ENCODE results near the gene SPATA32.
"Not testable (repeated sequence)": the region's sequence is repeated elsewhere in the genome, so short reads cannot be mapped to it uniquely, and the experiment has no call there.

DNA sequence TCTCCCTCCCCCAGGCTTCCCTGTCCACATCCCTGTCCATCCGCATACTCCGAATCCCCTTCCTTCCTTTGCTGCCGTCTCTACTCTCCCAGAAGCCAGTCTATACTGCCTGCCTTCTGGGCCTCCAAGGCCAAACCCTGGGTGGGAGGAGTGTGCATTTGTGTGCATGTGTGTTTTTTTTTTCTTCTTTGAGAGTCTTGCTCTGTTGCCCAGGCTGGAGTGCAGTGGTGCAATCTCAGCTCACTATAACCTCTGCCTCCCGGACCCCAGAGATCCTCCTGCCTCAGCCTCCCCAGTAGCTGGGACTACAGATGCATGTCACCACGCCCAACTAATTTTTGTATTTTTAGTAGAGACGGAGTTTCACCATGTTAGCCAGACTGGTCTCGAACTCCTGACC, 8.7 kb downstream of the SPATA32 start:
- TF ChIP-seq, protein P1, sequence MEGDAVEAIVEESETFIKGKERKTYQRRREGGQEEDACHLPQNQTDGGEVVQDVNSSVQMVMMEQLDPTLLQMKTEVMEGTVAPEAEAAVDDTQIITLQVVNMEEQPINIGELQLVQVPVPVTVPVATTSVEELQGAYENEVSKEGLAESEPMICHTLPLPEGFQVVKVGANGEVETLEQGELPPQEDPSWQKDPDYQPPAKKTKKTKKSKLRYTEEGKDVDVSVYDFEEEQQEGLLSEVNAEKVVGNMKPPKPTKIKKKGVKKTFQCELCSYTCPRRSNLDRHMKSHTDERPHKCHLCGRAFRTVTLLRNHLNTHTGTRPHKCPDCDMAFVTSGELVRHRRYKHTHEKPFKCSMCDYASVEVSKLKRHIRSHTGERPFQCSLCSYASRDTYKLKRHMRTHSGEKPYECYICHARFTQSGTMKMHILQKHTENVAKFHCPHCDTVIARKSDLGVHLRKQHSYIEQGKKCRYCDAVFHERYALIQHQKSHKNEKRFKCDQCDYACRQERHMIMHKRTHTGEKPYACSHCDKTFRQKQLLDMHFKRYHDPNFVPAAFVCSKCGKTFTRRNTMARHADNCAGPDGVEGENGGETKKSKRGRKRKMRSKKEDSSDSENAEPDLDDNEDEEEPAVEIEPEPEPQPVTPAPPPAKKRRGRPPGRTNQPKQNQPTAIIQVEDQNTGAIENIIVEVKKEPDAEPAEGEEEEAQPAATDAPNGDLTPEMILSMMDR (IDR thresholded peaks at IDR 0.05), result not testable (repeated sequence)
- not testable (repeated sequence) for TF ChIP-seq POLR2A (IDR thresholded peaks at IDR 0.05)

Data from ovary (tissue), 3 donors.